BLaER1 treated with 17β-estradiol and CSF1 and Interleukin-3, amounts not matched to agents 10 nM and 100 nM (cell line): ENCODE results near the gene C5.

ENCODE experiments used
- H3K27ac ChIP-seq, 11 experiments: shearing (Covaris generic); formaldehyde crosslinking; 2 replicates each; pipeline ENCODE4 v1.8.1; 2022
- H3K27me3 ChIP-seq, 11 experiments: shearing (Covaris generic); formaldehyde crosslinking; 2 replicates each; pipeline ENCODE4 v1.8.1; 2022
- H3K36me3 ChIP-seq, 11 experiments: shearing (Covaris generic); formaldehyde crosslinking; 2 replicates each; pipeline ENCODE4 v1.8.1; 2022
- H3K4me1 ChIP-seq, 10 experiments: shearing (Covaris generic); formaldehyde crosslinking; 2 replicates each; pipeline ENCODE4 v1.8.1; 2022
- H3K4me2 ChIP-seq, 11 experiments: shearing (Covaris generic); formaldehyde crosslinking; 2 replicates each; pipeline ENCODE4 v1.8.1; 2022
- H3K4me3 ChIP-seq, 10 experiments: shearing (Covaris generic); formaldehyde crosslinking; 2 replicates each; pipeline ENCODE4 v1.8.1; 2022
- H3K9ac ChIP-seq, 11 experiments: shearing (Covaris generic); formaldehyde crosslinking; 2 replicates each; pipeline ENCODE4 v1.8.1; 2022
- H3K9me3 ChIP-seq, 11 experiments: shearing (Covaris generic); formaldehyde crosslinking; replicated peaks in 1 of 11; 2 replicates each; pipeline ENCODE4 v1.8.1; 2022
- H4K20me1 ChIP-seq, 11 experiments: shearing (Covaris generic); formaldehyde crosslinking; 2 replicates each; pipeline ENCODE4 v1.8.1; 2022
- Cebpa-rat ChIP-seq, 11 experiments: shearing (Covaris generic); IDR thresholded peaks; 2 replicates each; pipeline ENCODE4 v1.8.1; 2022

The C5 gene

DNA sequence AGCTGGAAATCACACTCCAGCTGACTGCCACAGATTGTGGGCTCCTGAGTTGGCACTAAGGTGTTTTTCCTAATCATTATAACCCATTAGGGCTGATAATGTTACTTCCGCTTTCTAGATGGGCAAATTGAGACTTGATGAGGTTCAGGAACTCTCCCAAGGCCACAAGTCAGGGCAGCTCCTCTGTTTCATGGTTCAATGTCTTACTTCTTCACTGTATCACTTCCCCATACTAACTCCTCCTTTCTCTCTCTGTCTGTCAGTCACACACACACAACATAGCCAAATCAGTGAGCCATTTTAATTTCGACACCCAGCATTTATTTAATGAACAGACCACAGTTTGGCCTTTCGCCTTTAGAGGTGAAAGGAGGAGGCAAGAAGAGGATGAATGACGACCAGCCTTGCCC is 105.6 kb downstream of the C5 start:
- peak overlapping the region in 9 of 11 experiments; percentile 2 to 62 (median 28); a peak in 11 of 22 replicates for H3K4me2 ChIP-seq
- peak overlapping the region in 6 of 11 experiments; percentile 19 to 65 (median 44); a peak in 8 of 22 replicates for H3K27ac ChIP-seq
- H4K20me1 ChIP-seq = no peaks in the 10 kb centered on the region

GRCh38 chr9:120942186-120943001 is 107.7 kb downstream of the C5 start:
- Histone ChIP-seq H3K27ac (no peak overlapping the region), H4K20me1 (no peaks in the 10 kb centered on the region), H3K9me3 (no peaks in the 10 kb centered on the region), H3K27me3 (no peaks in the 10 kb centered on the region), H3K9ac (no peak overlapping the region), H3K4me1 (peaks cover 8 to 32% (median 21%) of the 10 kb centered on the region in 10 experiments; a peak in 19 of 20 replicates), H3K4me3 (no peak overlapping the region), H3K36me3 (no peaks in the 10 kb centered on the region), H3K4me2 (no peak overlapping the region)
- no peak for TF ChIP-seq Cebpa-rat (IDR thresholded peaks at IDR 0.05)

More for the DNA sequence above, 105.6 kb downstream of the C5 start:
- peaks cover 5 to 32% (median 17%) of the 10 kb centered on the region in 10 experiments; a peak in 16 of 20 replicates for H3K4me1 ChIP-seq
- H3K9me3 ChIP-seq = no peaks in the 10 kb centered on the region
- no peaks in the 10 kb centered on the region for H3K27me3 ChIP-seq
- H3K36me3 ChIP-seq = no peaks in the 10 kb centered on the region
- TF ChIP-seq Cebpa-rat (IDR thresholded peaks at IDR 0.05) = no peak
- H3K9ac ChIP-seq = no peak overlapping the region
- no peak overlapping the region for H3K4me3 ChIP-seq

GRCh38 chr9:120941046-120941770 is 108.9 kb downstream of the C5 start:
- Histone ChIP-seq H3K27ac (no peak overlapping the region), H3K4me2 (no peak overlapping the region), H3K4me3 (no peak overlapping the region), H3K4me1 (peaks cover 20 to 37% (median 30%) of the 10 kb centered on the region in 10 experiments), H3K9me3 (no peaks in the 10 kb centered on the region), H3K9ac (no peak overlapping the region), H3K36me3 (no peaks in the 10 kb centered on the region), H3K27me3 (no peaks in the 10 kb centered on the region), H4K20me1 (no peaks in the 10 kb centered on the region)
- no peak for TF ChIP-seq Cebpa-rat (IDR thresholded peaks at IDR 0.05)

GRCh38 chr9:120940573-120940972 is 109.5 kb downstream of the C5 start:
- no peaks in the 10 kb centered on the region for H3K9me3 ChIP-seq
- no peaks in the 10 kb centered on the region for H3K36me3 ChIP-seq
- H3K4me1 ChIP-seq = peaks cover 27 to 38% (median 35%) of the 10 kb centered on the region in 10 experiments
- H3K4me3 ChIP-seq = no peak overlapping the region
- H3K27ac ChIP-seq = no peak overlapping the region
- no peak overlapping the region for H3K4me2 ChIP-seq
- no peaks in the 10 kb centered on the region for H3K27me3 ChIP-seq
- no peak for TF ChIP-seq Cebpa-rat (IDR thresholded peaks at IDR 0.05)
- no peaks in the 10 kb centered on the region for H4K20me1 ChIP-seq
- no peak overlapping the region for H3K9ac ChIP-seq

DNA sequence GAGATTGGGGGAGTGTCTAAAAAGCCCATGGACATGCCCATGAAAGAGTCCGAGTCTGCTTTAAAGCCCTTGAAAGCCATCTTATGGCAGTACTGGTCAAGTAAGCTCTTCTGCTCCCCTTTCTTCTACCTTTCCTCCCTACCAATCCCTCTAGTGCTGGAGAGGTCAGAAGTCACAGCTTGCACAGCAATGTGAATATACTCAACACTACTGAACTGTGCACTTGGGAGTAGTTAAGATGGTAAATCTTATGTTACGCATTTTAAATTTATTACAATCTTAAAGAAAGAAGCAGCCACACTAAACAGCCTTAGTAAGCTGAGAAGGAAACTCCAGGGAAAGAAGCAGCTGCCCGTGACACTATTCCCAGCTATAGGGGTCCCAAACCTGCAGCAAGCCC is 111.2 kb downstream of the C5 start:
- Histone ChIP-seq H3K4me2 (no peak overlapping the region), H3K4me3 (no peak overlapping the region), H4K20me1 (no peaks in the 10 kb centered on the region), H3K27me3 (no peaks in the 10 kb centered on the region), H3K9ac (no peak overlapping the region), H3K9me3 (no peaks in the 10 kb centered on the region), H3K4me1 (peaks cover 36 to 42% (median 41%) of the 10 kb centered on the region in 10 experiments), H3K36me3 (no peaks in the 10 kb centered on the region), H3K27ac (no peak overlapping the region)
- TF ChIP-seq Cebpa-rat (IDR thresholded peaks at IDR 0.05) = no peak

- H3K9ac ChIP-seq = peak overlapping the region in 3 of 11 experiments; percentile 7 to 24 (median 12); a peak in 5 of 22 replicates
- H3K4me1 ChIP-seq = peaks cover 45 to 54% (median 52%) of the 10 kb centered on the region in 10 experiments
Observed at GRCh38 chr9:120937596-120937995, 112.5 kb downstream of the C5 start.

DNA sequence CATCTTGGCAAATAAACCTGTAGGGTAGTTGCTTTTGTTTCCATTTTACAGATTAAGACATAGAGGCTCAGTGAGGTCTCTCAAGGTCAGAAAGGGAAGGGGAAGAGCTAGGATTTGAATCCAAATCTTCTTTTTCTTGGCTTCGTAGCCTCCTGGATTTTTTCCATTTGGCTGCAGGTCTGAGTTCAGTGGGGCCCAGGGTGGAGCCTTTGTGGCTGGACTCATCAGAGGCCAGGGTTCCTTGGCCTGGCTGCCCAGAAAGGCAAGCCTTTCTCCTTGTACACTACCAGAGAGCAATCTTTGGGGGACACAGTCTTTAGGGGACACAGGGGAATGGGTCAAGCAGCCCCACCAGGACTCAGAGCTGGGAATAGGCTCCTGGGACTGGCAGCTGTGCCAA is 112.9 kb downstream of the C5 start:
- H3K27ac ChIP-seq = peak overlapping the region in 7 of 11 experiments; percentile 2 to 93 (median 74); a peak in 9 of 22 replicates
- H3K4me1 ChIP-seq = peaks cover 49 to 58% (median 57%) of the 10 kb centered on the region in 10 experiments
- H3K4me2 ChIP-seq = peak overlapping the region in 10 of 11 experiments; percentile 82 to 99 (median 96); a peak in 18 of 22 replicates

More at GRCh38 chr9:120937596-120937995, 112.5 kb downstream of the C5 start:
- H3K9me3 ChIP-seq = no peaks in the 10 kb centered on the region
- no peak for TF ChIP-seq Cebpa-rat (IDR thresholded peaks at IDR 0.05)
- no peaks in the 10 kb centered on the region for H3K27me3 ChIP-seq
- H3K36me3 ChIP-seq = no peaks in the 10 kb centered on the region
- H4K20me1 ChIP-seq = no peaks in the 10 kb centered on the region
- H3K27ac ChIP-seq = peak overlapping the region in 5 of 11 experiments; percentile 21 to 93 (median 87); a peak in 4 of 22 replicates
- H3K4me2 ChIP-seq = peak overlapping the region in 8 of 11 experiments; percentile 82 to 99 (median 96); a peak in 13 of 22 replicates
- no peak overlapping the region for H3K4me3 ChIP-seq

DNA sequence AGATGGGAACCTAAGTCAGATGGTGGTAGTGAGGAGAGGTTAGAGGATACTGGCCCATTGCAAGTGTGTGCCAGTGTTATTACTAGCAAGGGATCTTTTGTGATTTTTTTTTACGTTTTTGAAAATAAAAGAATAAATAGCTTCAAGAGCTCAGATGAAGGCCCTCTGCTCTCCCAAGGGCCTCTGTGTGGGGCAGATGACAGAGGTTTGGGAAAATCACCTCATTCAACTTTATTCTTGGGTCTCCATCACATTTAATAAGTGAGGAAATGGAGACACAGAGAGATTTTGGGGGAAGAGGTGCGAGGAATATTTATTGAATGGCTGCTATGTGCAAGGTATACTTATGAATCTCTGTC is 113.3 kb downstream of the C5 start:
- H3K27ac ChIP-seq = peak overlapping the region in 7 of 11 experiments; percentile 3 to 94 (median 89); a peak in 9 of 22 replicates
- peaks cover 53 to 62% (median 60%) of the 10 kb centered on the region in 10 experiments for H3K4me1 ChIP-seq
- peak overlapping the region in 6 of 11 experiments; percentile 7 to 72 (median 55); a peak in 6 of 22 replicates for H3K9ac ChIP-seq
- no peaks in the 10 kb centered on the region for H3K9me3 ChIP-seq
- H3K4me2 ChIP-seq = peak overlapping the region in 10 of 11 experiments; percentile 82 to 99 (median 96); a peak in 20 of 22 replicates
- H3K36me3 ChIP-seq = no peaks in the 10 kb centered on the region
- no peaks in the 10 kb centered on the region for H3K27me3 ChIP-seq
- H4K20me1 ChIP-seq = no peaks in the 10 kb centered on the region
- TF ChIP-seq Cebpa-rat (IDR thresholded peaks at IDR 0.05) = no peak
- H3K4me3 ChIP-seq = no peak overlapping the region

More for the DNA sequence above, 112.9 kb downstream of the C5 start:
- Histone ChIP-seq H3K27me3 (no peaks in the 10 kb centered on the region), H3K9me3 (no peaks in the 10 kb centered on the region), H3K4me3 (no peak overlapping the region), H4K20me1 (no peaks in the 10 kb centered on the region), H3K36me3 (no peaks in the 10 kb centered on the region), H3K9ac (peak overlapping the region in 4 of 11 experiments; percentile 7 to 65 (median 18); a peak in 6 of 22 replicates)
- TF ChIP-seq Cebpa-rat (IDR thresholded peaks at IDR 0.05) = no peak
